CD4-positive, alpha-beta T cell treated with Interleukin-15 for 1 hour (primary cell): ENCODE measurements around the gene SLC2A9.

Experiments
- DNase-seq: peaks from one replicate; pipeline ENCODE4 v3.0.0-alpha.2; 2020

Gene SLC2A9

DNA sequence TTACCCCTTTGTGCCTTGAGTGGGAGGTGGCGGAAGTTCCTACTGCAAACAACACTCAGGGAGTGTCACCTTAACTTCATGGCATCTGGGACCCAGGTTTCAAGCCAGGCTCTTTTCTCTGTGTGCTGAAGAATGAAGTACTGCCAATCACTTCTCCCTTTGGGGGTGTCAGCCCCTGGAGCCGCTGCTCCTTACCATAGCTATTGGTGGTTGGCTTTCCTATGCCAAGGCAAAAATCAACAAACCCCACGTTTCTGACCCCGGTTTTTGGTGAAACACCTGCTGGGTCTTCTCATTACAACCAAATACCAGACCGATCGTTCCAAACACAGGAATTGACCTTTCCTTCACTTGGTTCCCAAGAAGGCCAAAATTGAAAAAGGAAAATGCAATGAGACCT lies 19.7 kb upstream of the SLC2A9 start:
- DNase-seq, result no peak

DNA sequence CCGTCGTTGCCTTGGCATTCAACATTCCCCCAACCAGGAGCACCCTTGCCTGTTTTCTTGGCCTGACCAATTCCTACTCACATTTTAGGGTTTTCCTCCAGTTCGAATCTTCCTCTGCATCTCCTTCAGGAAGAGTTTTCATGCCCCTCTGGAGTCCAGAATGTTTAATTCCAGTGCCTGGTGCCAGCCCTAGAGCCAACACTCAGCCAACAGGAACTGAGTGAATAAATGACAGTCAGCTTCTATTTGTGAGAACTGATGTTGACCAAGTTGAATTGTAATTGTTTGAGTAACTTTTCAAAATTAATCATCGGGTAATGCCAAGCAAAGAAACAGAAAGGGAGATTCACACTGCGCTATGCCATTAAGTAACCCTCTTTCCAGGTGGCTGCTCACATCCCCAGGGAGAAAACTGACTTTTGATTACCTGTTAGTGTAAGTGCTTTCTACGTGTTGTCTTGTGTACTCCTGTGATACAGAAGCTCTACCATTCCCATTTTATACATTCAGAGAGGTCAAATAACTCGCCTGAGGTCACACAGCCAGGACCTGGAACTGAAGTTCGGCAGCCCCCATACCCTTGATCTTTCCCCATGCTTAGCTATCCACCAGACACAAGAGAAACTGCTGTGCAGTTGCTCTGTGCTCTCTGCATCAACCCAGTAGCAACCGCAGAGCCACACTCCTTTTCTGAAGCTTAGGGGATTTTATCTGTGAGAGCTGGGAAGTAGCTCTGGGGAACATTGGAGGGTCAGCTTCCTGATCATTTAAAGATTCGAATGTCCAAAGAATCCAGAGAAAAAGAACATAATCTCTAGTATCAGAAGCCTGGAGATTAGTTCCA lies 19.0 kb upstream of the SLC2A9 start:
- no peak for DNase-seq

DNA sequence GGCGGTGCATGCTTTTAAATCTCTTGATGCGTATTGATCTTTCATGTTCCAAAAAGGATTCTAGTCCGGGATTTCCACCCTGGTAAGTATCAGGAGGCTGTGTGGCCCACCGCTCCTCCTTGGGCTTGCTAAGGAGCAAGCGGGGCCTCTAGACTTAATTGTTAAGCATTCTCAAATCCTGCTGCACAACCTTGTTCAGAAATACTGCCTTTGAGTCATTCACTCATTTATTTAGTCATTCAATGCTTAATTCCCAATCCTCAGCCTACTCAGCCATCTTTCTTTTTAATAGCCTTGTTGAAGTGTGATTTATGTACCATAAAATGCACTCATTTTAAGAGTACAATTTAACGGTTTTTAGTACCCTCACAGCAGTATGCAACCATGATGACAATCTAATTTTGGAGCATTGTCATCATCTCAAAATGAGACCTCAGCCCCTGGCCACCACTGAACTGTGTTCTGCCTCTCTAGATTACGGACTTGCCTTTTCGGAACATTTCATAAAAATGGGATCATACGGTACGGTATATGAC lies 15.6 kb upstream of the SLC2A9 start:
- no peak for DNase-seq

DNA sequence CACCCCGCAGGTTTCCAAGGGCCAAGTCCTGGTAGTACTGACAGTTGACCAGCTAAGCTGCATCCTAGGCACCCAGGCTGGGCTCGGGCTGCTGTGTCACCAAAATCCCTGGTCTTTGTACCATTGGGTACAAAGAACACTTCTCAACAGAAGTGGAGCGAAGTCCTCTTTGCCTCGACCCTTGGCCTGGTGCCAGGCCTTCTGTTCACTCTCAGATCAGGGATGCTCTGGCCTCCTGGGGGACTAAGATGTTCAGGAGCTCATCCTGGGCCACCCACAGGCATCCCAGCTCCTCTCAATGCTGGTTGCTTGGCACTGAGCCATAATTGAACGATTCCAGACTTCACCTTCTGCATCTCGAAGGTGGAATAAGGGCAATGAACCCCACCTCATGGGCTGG lies 13.8 kb upstream of the SLC2A9 start:
- DNase-seq, result no peak

DNA sequence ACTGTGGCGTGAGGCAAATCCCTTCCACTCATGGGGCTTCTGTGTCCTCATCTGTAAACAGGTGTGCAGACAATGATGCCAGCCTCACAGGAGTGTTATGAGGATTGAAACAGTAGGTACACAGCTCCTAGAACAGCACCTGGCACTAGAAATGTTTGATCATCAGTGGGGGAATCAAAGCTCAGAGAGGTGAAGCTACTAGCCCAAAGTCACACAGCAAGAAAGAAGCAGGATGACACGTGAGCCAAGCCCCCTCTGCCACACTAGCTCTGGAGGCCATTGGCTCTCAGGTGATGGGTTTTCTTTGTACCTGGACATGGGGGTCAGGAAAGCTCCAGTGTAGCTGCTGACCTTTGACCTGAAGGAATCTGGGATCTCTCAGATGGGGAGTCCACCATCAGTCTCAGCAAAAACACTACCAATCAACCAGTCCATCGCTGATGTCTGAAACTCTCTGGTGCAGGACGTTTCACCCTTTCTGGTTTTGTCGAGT lies 13.4 kb upstream of the SLC2A9 start:
- DNase-seq, result no peak

DNA sequence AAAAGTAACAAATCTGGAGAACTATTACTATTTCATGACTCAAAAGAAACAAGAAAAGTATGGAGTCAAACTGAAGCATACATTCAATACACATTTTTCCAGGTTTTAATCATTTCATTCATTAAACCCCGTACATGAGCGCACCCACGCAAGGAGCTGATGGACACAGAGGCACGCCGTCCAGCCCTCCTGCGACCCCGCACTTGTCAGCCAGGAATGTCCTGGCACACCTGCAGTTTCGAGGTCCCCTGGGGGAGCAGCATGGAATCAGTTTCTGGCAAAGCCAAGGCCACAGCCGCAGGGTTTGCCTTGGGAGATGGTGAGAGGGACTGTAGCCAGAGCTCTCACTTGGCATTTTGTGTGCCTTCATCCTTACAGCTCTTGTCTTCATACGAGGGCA lies 12.8 kb upstream of the SLC2A9 start:
- no peak for DNase-seq

DNA sequence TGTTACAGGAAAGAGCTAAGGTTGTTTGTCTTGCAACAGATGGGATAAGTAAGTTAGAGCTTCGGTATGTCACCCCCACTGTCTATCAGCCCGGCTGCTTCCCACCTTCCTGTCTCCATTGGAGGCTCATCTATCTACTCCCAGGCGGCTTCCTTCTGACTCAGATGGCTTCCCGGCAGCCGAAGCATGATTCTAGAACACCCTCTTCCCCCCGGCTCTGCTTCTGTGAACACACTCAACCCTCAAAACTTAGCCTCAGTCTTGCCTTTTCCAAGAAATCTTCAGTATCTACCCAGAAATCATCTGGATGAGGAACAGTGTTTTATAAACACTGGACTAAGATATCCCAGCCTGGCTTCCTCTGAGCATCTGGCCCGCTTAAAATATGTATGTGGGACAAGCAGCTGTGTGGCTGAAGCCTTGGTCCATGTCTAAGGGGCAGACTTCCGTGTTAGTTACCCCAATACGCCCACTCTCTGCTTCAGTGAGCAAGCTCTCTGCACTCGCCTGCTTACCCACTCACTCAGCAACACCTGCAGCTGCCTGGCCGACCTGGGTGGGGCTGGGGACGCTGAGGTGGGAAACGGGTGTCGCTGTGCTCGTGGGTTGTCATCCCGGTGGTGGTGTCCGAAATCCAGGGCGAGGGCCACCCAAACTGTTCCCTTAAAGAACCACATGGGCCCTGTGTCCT lies 12.0 kb upstream of the SLC2A9 start:
- no peak for DNase-seq

DNA sequence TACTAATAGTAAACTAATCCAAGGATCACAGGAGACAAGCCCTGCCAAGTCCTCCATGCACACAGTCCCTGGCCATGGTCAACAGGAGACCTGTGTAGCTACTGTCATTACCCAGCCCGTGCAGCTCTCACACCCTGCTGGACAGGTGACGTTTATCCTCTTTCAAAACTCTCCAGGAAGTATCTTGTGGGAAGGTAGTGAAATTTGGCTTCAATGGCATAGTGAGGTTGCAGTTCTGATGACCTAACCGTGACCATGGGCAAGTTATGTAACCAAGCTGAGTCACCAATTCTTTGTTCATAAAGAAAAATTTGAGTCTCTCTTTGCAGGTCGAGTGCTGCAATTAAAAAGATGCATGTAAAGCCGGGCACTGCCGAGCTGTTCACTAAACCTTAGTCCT lies 11.3 kb upstream of the SLC2A9 start:
- peak; percentile 26 for DNase-seq

DNA sequence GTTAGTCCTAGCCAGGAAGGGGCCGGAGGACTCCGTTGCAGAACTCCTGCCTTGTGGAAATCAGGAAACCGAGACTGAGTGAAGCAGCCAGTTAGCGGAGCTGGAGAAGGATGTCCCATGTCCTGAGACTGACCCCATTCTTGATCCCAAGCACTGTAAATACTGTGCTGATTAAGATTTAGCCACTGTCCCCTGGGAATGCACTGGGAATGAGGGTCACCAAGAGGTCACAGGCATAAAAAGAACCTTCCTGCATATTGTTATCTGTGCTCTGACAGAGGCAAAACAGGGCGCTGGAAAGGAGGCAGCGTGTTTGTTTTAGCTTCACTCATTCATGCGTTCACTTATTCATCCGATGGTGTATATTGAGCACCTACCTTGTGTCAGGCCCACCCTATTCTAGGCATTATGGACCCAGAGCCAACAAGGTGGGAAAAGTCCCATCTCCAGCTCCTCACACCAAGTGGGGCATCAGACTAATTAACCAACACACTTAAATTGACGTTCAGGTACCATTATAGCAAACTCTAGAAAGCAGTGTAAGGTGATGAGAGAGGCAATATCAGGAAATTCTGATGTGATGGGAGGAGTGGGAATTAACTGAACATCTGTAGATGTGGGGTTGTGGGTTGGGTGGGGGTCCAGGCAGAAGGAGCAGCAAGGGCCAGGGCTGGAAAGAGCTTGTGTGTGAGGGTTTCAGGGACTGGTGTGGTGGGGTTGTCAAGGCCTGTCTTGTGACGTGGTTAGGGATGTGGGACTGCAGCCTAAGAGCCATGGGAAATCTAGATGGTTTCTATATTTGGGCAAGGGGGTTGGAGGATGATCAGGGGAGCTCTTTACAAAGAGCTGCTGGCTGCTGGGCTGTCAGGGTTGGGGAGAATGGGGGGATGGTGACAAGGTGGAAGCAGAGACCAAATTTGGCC lies 10.6 kb upstream of the SLC2A9 start:
- DNase-seq, result no peak

DNA sequence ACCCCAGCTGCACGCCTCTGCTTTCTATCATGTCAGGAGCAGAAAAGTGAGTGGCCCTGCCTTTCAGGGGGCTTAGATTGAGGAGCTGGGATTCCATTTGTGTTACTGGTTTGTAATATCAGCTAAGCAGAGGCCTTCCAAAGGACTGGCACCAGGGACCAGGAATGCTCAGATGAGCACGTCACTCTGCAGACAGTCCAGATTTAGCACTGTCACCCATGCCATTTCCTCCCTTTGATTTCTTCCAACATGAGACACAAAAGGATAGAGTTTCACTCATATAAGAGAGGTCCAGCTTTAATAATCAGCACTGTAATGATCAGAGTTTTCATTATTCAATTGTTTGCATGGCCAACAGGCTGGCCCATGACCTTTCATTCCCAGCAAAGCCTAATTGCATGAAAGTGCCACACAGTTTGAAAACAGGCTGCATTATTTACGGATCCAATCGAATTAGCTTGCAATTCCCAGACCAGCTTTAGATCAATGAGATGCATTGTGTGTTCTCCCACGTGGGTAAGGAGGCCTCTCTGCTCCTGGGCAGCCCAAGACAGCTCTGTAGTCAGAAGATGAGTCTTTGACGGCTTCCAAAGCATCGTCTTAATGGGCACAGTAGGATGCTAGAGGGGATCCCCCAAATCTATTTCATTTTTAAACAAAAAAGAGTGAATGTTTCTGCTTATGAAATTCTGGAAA lies 9.8 kb upstream of the SLC2A9 start:
- no peak for DNase-seq

DNA sequence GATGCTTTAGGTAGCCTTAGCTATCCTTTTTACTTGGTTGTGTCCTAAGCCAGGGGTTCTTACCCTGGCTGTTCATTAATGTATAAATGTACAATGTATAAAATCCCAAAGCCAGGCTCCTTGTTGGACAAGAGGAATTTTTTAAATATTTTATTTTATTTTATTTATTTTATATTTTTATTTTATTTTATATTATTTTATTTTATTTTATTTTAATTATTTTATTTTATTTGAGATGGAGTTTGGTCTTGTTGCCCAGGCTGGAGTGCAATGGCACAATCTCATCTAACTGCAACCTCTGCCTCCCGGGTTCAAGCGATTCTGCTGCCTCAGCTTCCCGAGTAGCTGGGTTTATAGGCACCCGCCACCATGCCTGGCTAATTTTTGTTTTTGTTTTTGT lies 8.1 kb upstream of the SLC2A9 start:
- no peak for DNase-seq

DNA sequence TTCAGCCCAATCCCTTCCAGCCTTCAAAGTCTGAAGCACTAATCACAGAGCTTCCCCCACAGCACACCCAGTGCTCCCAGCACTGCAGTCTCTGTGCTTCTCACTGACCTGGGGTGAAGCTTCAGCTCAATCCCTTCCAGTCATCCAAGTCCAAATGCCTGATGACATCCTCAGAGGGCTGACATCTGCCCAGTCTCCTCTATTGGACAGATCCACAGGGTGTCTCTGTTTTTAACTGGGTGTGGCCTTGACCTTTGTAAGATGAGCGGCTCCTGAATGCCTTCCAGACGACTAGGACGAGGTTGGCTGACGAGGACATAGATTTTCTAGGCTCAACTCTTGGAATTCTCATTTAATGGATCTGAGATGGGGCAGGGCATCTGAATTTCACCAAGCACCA lies 7.6 kb upstream of the SLC2A9 start:
- DNase-seq, result no peak

DNA sequence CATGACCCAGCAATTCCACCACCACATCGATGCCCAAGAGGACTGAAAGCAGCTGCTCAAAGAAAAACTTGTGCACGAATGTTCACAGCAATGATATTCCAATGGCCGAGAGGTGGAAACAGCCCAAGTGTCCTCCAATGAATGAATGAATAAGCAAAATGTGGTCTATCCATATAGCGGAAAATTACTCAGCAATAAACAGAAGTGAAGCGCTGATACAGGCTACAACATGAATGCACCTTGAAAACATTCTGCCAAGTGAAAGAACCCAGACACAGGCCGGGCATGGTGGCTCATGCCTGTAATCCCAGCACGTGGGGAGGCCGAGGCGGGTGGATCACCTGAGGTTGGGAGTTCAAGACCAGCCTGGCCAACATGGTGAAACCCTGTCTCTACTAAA lies 5.2 kb upstream of the SLC2A9 start:
- DNase-seq, result no peak

DNA sequence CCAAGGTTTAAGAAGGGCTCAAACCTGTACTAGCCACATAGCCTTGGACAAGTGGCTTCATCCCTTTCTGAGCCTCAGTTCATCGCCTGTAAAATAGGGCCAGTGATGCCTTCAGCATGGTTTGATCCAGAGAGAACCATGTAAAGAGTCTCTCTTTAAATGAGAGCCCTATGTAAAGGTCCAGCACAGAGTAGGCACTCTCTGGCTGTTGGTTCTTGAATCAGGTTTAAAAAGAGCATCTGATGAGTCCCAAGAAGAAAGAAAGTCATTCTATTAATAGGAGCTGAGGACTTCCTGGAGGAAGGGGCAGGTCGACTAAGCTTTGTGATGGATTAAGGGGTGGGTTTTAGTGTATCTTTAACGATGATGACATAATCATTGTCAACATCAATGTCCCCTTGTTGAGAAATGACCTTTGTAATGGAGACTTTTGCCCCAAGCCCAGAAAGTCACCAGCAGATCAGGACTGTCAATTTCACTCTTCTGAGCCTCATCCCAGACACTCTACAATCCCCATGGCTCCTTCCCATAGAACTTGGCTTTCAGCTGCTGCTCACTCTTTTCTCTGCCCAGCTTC lies 4.0 kb upstream of the SLC2A9 start:
- DNase-seq, result no peak

DNA sequence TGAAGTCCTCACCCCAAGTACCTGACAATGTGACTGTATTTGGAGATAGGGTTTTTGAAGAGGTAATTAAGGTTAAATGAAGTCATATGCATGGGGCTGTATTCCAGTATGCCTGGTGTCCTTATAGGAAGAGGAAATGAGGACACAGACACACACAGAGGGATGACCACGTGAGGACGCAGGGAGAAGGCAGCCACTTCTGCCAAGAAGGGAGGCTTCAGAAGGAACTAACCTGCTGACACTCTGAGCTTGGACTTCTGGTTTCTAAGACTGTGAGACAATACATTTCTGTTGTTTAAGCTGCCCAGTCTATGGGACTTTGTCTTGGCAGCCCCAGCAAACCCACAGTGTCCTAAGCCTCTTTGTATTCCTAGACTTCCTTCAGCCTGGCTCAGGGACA lies 3.0 kb upstream of the SLC2A9 start:
- peak; percentile 36 for DNase-seq

DNA sequence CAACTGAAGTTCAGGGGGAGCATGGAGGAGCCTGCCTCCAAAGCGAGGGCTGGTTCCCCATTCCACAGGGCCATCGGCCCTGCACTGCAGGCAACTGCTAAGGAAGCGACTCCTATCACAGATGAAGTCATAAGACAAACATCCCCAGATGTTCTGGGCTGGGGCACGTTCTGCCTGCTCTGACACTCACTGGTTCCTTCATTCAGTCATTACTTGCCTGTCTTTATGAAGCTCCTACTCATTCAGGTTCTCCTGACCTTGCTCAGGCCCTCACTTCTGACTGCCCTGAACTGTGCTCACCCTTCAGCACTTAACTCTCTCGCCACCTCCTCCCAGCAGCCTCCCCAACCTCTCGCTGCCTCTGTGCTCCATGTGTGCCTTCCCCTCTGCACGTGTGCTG lies 2.5 kb upstream of the SLC2A9 start:
- DNase-seq, result no peak

DNA sequence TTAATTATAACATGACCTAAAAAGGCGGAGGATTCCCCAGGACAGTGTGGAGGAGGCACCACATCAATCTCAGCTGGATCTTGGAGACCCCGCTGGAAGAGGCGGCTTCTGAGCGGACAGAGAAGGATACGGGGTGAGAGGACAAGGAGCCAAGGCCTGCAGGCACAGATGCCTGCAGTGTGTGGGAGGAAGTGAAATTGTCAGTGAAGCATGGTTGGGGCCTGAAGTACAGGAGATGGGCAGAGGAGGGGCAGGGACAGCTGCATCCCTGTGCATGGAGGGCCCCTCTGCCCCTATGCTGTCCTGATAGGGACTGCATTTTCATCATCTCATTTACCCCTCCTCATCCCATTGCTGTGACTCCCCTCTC lies 1.7 kb upstream of the SLC2A9 start:
- no peak for DNase-seq

DNA sequence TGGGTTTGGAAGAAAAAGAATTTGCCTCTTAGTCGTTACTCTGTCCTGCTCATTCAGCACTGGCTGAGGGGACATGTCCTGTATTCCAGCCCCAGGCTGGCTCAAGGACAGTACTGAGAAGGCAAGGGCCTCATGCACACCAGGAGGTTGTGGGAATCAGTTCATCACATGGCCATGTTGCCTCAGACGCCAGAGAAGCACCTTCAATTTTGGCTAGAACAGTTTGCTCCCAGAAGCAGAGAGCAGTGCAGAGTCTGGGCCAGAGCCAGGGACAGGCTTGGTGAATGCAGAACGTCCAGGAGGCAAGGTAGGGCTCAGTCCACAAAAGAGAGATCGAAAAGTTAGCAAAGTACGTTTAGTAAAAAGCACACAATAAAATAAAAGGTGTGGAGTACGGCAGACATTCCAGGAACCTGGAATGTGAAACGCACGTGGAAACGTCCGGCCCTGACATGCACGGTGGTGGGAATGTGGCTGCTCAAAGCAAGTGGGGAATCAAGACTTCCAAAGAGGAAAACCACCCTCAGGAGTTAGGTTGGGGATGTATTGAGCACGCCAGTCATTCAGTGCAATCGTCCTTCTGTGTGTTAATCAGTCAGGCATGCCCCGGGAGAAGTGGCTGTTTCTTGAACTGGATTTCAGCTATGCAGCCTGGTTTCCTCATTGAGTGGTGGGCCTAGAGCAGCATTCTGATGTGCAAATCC lies 1.2 kb upstream of the SLC2A9 start:
- no peak for DNase-seq

DNA sequence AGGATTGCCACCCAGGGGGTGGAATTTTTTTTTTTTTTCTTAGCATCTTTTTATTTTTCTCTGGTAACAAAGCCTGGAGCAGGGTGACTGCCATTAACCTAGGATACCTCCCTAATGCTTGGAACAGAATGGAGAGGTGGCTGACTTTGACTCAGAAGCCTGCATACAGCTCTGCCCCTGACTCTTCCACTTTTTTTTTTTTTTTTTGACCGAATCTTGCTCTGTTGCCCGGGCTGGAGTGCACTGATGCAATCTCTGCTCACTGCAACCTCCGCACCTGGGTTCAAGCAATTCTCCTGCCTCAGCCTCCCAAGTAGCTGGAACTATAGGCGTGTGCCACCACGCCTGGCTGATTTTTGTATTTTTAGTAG lies 341 bp upstream of the SLC2A9 start:
- no peak for DNase-seq

DNA sequence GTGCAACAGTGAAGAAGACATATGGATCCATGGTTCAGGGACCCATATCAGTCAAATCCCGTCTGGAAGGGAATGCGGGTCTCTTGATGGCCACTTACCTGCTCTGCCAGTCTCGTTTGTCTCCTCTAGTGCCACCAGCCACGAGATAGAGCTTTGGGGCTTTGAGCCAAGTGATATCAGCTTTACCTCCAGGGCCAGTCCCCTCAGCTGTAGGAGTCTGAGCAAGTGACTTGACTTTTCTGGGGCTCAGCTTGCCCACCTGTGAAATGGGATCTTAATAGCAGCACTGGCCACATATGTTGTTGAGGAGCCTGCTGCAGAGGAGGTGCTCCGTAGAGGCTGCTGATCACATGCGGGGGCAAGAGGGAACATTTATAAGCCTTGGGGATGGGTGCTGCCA lies 1.2 kb downstream of the SLC2A9 start:
- DNase-seq, result no peak

DNA sequence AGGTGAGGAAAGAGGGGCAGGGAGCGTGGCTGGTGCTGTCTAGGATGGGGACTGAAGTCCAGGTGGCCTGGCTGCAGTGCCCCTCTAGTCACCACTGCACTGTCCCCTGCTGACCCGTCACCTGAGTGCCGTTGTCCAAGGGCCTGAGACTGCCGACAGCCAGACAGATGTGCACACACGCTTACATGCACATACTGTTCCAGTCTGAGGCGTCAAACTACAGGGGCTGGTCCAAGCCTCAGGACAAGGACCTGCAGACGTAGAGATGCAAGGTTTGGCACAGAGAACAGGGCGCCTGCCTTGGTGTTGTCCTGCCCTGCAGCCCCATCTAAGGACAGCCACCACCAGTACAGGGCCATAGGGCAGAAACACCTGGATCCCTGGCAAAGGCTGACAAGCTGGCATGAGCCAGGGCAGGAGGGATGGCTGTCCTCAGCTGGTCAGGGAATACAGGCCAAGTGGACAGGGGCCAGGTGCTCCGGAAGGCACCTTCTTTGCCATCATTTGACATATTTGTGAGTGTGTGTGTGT lies 1.7 kb downstream of the SLC2A9 start:
- DNase-seq, result no peak
